ENCODE results near the gene MACROD2.

DNA sequence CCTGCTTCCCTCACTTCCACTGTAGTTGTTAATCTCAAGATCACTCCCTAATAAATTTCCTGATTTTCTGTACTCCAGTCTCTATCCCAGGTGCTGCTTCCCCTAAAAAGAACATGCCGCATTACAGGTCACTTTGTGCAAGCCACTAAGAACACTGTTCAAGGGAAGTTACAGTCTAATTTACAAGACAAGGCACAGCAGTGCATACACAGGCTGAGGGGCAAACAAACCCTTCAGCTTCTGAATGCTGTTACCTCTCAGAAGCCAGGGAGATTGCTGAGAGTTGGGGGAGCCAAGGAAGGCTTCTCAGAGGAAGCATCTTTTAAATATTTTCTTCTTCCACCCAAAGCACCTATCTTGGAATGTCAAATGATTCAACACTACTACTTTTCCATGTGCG, 787.4 kb downstream of the MACROD2 start:
- TF ChIP-seq, protein P1, sequence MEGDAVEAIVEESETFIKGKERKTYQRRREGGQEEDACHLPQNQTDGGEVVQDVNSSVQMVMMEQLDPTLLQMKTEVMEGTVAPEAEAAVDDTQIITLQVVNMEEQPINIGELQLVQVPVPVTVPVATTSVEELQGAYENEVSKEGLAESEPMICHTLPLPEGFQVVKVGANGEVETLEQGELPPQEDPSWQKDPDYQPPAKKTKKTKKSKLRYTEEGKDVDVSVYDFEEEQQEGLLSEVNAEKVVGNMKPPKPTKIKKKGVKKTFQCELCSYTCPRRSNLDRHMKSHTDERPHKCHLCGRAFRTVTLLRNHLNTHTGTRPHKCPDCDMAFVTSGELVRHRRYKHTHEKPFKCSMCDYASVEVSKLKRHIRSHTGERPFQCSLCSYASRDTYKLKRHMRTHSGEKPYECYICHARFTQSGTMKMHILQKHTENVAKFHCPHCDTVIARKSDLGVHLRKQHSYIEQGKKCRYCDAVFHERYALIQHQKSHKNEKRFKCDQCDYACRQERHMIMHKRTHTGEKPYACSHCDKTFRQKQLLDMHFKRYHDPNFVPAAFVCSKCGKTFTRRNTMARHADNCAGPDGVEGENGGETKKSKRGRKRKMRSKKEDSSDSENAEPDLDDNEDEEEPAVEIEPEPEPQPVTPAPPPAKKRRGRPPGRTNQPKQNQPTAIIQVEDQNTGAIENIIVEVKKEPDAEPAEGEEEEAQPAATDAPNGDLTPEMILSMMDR (IDR thresholded peaks at IDR 0.05): no peak
- no peak for TF ChIP-seq POLR2A (IDR thresholded peaks at IDR 0.05)
